B cell (primary cell): ENCODE data around the gene TSC1. TPM values are rescaled to one million over a fixed set of nuclear protein-coding genes. Genes with fewer than 3 reads are reported as not detected.

Experiments
- ATAC-seq: fragments of 200-7000 bp; cut with Tn5 transposase; one replicate; pipeline ENCODE4 v1.10.0; 2021; ENCODE audit warnings: low read depth, mild to moderate bottlenecking, moderate number of reproducible peaks, moderate library complexity
- CTCF ChIA-PET: fragments of 350-600 bp; sonication (Branson Sonifier 250); formaldehyde crosslinking; loops from one replicate; lab custom pipeline; 2021; ENCODE audit warnings: antibody characterized with exemption, inconsistent platforms; lab: Charles Lee
- POLR2A ChIA-PET: fragments of 350-600 bp; sonication (Branson Sonifier 250); formaldehyde crosslinking; loops from one replicate; lab custom pipeline; 2021; ENCODE audit warnings: antibody characterized with exemption; lab: Charles Lee
- DNase-seq: peaks from one replicate; pipeline ENCODE4 v3.0.0; 2013
- H2AFZ ChIP-seq: 2 replicates; pipeline ENCODE4 v1.6.1; 2012; ENCODE audit warnings: mild to moderate bottlenecking, low read depth, low read length; ENCODE audit not compliant: insufficient read depth, poor library complexity, severe bottlenecking
- H3K27ac ChIP-seq, 2 donors: 1 replicate in 1 of 2; 2 replicates in 1 of 2; pipeline ENCODE4 v1.5.1; 2012 to 2013; ENCODE audit warnings: low read length in 2 of 2, mild to moderate bottlenecking in 2 of 2, moderate library complexity in 1 of 2
- H3K27me3 ChIP-seq, 4 experiments: fragments of 200-600 bp in 1 of 4; sonication (generic) in 1 of 4; replicated peaks in 1 of 4; 1 replicate in 2 of 4; 2 replicates in 2 of 4; pipeline versions ENCODE4 v1.6.1 to v1.7.0; 2013 to 2016; ENCODE audit warnings: low read length in 3 of 4, mild to moderate bottlenecking in 2 of 4, mixed read lengths in 1 of 4, moderate library complexity in 1 of 4; ENCODE audit not compliant: insufficient read depth in 4 of 4, control insufficient read depth in 3 of 4; ENCODE audit errors: control extremely low read depth in 1 of 4
- H3K36me3 ChIP-seq, 2 experiments: replicated peaks in 1 of 2; 1 replicate in 1 of 2; 2 replicates in 1 of 2; pipeline versions ENCODE4 v1.6.1 to v1.7.1; 2013; ENCODE audit warnings: low read length in 1 of 2; ENCODE audit not compliant: insufficient read depth in 2 of 2, control insufficient read depth in 1 of 2; ENCODE audit errors: control extremely low read depth in 1 of 2, extremely low read depth in 1 of 2
- H3K4me1 ChIP-seq, 2 donors: fragments of 200-600 bp in 1 of 2; sonication (generic) in 1 of 2; 1 replicate in 1 of 2; 2 replicates in 1 of 2; pipeline versions ENCODE4 v1.5.1 to v1.6.1; 2013 to 2017; ENCODE audit warnings: low read length in 2 of 2; ENCODE audit not compliant: control insufficient read depth in 2 of 2, insufficient read depth in 2 of 2
- H3K4me2 ChIP-seq: replicated peaks from 2 replicates; pipeline ENCODE3; 2012; ENCODE audit warnings: mild to moderate bottlenecking, low read depth, low read length; ENCODE audit not compliant: poor library complexity, severe bottlenecking
- H3K4me3 ChIP-seq, 5 experiments: fragments of 200-600 bp in 1 of 5; sonication (generic) in 1 of 5; 1 replicate in 3 of 5; 2 replicates in 2 of 5; pipeline versions ENCODE4 v1.5.1 to v1.7.0; 2011 to 2016; ENCODE audit warnings: low read length in 4 of 5, mild to moderate bottlenecking in 4 of 5, low read depth in 2 of 5, control low read depth in 1 of 5, moderate library complexity in 1 of 5; ENCODE audit not compliant: insufficient read depth in 1 of 5; ENCODE audit errors: control extremely low read depth in 1 of 5, extremely low read depth in 1 of 5
- H3K79me2 ChIP-seq: fragments of 200-600 bp; sonication (generic); one replicate; pipeline ENCODE4 v1.6.0; 2016; ENCODE audit warnings: low read length; ENCODE audit not compliant: control insufficient read depth, insufficient read depth
- H3K9ac ChIP-seq: fragments of 200-600 bp; sonication (generic); 2 replicates; pipeline ENCODE4 v1.6.1; 2017; ENCODE audit warnings: mild to moderate bottlenecking, low read length, moderate library complexity
- H3K9me3 ChIP-seq, 3 donors: one replicate each; pipeline versions ENCODE4 v1.6.1 to v1.7.1; 2013; ENCODE audit warnings: low read length in 2 of 3; ENCODE audit not compliant: control insufficient read depth in 2 of 3, insufficient read depth in 1 of 3; ENCODE audit errors: control extremely low read depth in 1 of 3
- H4K20me1 ChIP-seq: 2 replicates; pipeline ENCODE4 v1.6.0; 2012; ENCODE audit warnings: mild to moderate bottlenecking, low read length; ENCODE audit not compliant: insufficient read depth, control insufficient read depth, poor library complexity, severe bottlenecking
- H3K27ac Mint-ChIP-seq: one replicate; pipeline ENCODE4 v1.8.0; 2021; ENCODE audit warnings: mixed read lengths
- H3K27me3 Mint-ChIP-seq: one replicate; pipeline ENCODE4 v1.8.0; 2021; ENCODE audit warnings: mixed read lengths
- H3K4me1 Mint-ChIP-seq: one replicate; pipeline ENCODE4 v1.8.0; 2021; ENCODE audit warnings: mixed read lengths
- H3K4me3 Mint-ChIP-seq: one replicate; pipeline ENCODE4 v1.8.0; 2021; ENCODE audit warnings: mixed read lengths
- H3K9me3 Mint-ChIP-seq: one replicate; pipeline ENCODE4 v1.8.0; 2022; ENCODE audit warnings: mixed read lengths; ENCODE audit not compliant: insufficient read depth
- CTCF ChIP-seq: fragments of 200-600 bp; IDR thresholded peaks from one replicate; pipeline ENCODE4 v1.8.0; 2022; ENCODE audit warnings: antibody characterized with exemption, mild to moderate bottlenecking
- EZH2 ChIP-seq: IDR thresholded peaks from 2 replicates; pipeline ENCODE4 v1.6.1; 2012; ENCODE audit warnings: borderline replicate concordance, low read depth, mild to moderate bottlenecking, moderate library complexity, low read length; ENCODE audit not compliant: insufficient read depth, poor library complexity, severe bottlenecking
- WGBS: methylation state at CpG from one replicate; pipeline ENCODE4 v1.1.5; 2013; ENCODE audit warnings: missing lambda C conversion rate; ENCODE audit not compliant: insufficient coverage; 5-methylcytosine and 5-hydroxymethylcytosine counted together
- intact Hi-C: fragments of 100-400 bp; cut with micrococcal nuclease; formaldehyde crosslinking; loops from one replicate; pipeline ENCODE4 v1.10.0; 2022
- polyA plus RNA-seq: library from polyadenylated mRNA; depleted of rRNA; stranded (reverse); fragments of >200 nt; gene quantifications from 2 replicates; pipeline ENCODE4 v1.2.3, GENCODE V29; 2012
- total RNA-seq, 2 donors: library from RNA; stranded (reverse); fragments of 120-200 nt in 1 of 2; gene quantifications; 1 replicate in 1 of 2; 2 replicates in 1 of 2; pipeline versions ENCODE4 v1.2.3 to v1.2.4, GENCODE V29; 2013 to 2022

Gene TSC1
- total and polyA plus RNA-seq, 2 donors (not counting 1 experiment from before 2014, with no cell fraction given) = 34.4 to 102 TPM

DNA sequence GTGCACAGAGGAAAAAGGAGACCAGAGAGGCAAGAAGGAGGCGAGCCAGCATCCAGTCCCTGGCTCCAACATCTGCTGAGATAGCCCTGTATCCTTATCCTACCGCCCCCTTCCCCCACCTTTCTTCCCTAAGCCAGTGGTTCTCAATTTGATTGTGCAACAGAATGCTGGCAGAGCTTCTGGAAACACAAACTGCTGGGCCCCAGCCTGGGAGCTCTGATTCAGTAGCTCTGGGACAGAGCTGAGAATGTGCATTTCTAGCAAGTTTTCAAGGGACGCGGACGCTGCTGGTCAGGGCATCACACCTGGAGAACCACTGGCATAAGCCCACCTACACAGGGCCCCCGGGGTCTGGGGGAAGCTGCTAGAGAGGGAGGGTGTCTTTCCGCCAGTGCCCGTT lies 87.4 kb downstream of the TSC1 start:
- TF ChIP-seq CTCF (no peak), EZH2 (no peak)
- Histone ChIP-seq H3K4me3 (no peak overlapping the region), H3K27ac (no peak overlapping the region), H2AFZ (no peak overlapping the region), H3K27me3 (no peaks in the 10 kb centered on the region), H3K4me1 (peaks cover 13 to 19% of the 10 kb centered on the region in 2 donors), H4K20me1 (no peaks in the 10 kb centered on the region), H3K4me2 (no peak overlapping the region), H3K79me2 (no peaks in the 10 kb centered on the region), H3K9ac (no peak overlapping the region), H3K9me3 (no peaks in the 10 kb centered on the region), H3K36me3 (no peaks in the 10 kb centered on the region)
- ChIA-PET CTCF (no interaction called here), POLR2A (interaction anchor here (0.5 kb wide), 1 partner anchor 182 kb away, joined by 9 read pairs; no protein-coding TSS in a partner anchor)
- intact Hi-C loops = no loop called here
- DNase-seq (no peak), ATAC-seq (no peak)
- WGBS = 95% methylated on average over 4 of the region's 8 CpGs
- Mint-ChIP-seq H3K4me1 (peaks cover 13% of the 10 kb centered on the region), H3K9me3 (no peaks in the 10 kb centered on the region), H3K27ac (no peak overlapping the region), H3K4me3 (no peak overlapping the region), H3K27me3 (no peaks in the 10 kb centered on the region)

DNA sequence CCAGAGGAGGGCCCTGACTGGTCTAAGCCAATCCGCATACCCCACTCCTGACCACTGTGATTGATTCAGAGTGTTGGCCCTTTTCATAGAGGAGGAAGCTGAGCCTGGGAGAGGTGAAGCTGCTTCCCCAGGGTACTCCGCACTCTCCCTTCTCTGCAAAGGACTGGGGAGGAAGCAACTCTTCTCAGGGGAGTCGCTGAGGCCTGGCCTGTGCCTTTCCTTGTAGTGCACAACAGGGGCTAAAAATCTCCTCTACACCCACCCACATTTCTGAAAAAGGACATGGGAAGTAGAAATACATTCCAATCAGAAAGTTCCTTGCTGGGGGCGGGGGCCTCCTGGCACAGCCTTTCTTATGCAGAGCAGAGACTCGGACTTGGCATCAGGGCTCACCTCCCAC lies 88.5 kb downstream of the TSC1 start:
- WGBS = 89% methylated on average over 2 of the region's 5 CpGs

More for the DNA sequence above, 88.5 kb downstream of the TSC1 start:
- Mint-ChIP-seq H3K9me3 (no peaks in the 10 kb centered on the region), H3K4me3 (no peak overlapping the region), H3K4me1 (peaks cover 18% of the 10 kb centered on the region), H3K27me3 (no peaks in the 10 kb centered on the region), H3K27ac (no peak overlapping the region)
- Histone ChIP-seq H3K4me3 (no peak overlapping the region), H3K4me2 (no peak overlapping the region), H2AFZ (no peak overlapping the region), H3K27me3 (no peaks in the 10 kb centered on the region), H3K36me3 (no peaks in the 10 kb centered on the region), H3K79me2 (no peaks in the 10 kb centered on the region), H3K27ac (no peak overlapping the region), H3K9me3 (no peaks in the 10 kb centered on the region), H3K4me1 (peaks cover 13 to 27% of the 10 kb centered on the region in 2 donors), H3K9ac (no peak overlapping the region), H4K20me1 (no peaks in the 10 kb centered on the region)
- DNase-seq (no peak), ATAC-seq (no peak)
- TF ChIP-seq EZH2 (no peak), CTCF (no peak)
- intact Hi-C loops = no loop called here
- CTCF ChIA-PET = no interaction called here
- POLR2A ChIA-PET = no interaction called here
